GM20000 (cell line): ENCODE measurements around the gene DOHH.

ENCODE experiments used
- DNase-seq: peaks from one replicate; pipeline ENCODE4 v3.0.0; 2012; ENCODE audit warnings: low spot score
- TF ChIP-seq, protein P1 (sequence below): IDR thresholded peaks from 2 replicates; pipeline ENCODE4 v1.5.1; 2012; ENCODE audit warnings: mild to moderate bottlenecking, control low read depth; ENCODE audit errors: extremely low read depth, missing control alignments

The DOHH gene

DNA sequence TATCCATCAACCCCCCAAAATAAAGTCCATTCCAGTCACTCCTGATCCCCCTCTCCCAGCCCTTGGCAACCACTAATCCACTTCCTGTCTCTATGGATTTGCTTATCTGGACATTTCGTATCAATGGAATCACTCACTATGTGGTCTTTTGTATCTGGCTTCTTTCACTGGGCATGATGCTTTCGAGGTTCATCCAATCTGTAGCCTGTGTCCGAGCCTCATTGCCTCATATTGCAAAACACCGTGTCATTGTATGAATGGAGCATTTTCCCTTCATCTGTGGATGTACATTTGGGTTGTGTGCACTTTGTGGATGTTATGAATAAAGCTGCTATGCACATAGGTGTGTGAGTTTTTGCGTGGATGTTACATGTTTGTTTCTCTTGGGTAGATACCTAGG lies 4.3 kb upstream of the DOHH start:
- DNase-seq = no peak
- TF ChIP-seq, protein P1, sequence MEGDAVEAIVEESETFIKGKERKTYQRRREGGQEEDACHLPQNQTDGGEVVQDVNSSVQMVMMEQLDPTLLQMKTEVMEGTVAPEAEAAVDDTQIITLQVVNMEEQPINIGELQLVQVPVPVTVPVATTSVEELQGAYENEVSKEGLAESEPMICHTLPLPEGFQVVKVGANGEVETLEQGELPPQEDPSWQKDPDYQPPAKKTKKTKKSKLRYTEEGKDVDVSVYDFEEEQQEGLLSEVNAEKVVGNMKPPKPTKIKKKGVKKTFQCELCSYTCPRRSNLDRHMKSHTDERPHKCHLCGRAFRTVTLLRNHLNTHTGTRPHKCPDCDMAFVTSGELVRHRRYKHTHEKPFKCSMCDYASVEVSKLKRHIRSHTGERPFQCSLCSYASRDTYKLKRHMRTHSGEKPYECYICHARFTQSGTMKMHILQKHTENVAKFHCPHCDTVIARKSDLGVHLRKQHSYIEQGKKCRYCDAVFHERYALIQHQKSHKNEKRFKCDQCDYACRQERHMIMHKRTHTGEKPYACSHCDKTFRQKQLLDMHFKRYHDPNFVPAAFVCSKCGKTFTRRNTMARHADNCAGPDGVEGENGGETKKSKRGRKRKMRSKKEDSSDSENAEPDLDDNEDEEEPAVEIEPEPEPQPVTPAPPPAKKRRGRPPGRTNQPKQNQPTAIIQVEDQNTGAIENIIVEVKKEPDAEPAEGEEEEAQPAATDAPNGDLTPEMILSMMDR = no peak

DNA sequence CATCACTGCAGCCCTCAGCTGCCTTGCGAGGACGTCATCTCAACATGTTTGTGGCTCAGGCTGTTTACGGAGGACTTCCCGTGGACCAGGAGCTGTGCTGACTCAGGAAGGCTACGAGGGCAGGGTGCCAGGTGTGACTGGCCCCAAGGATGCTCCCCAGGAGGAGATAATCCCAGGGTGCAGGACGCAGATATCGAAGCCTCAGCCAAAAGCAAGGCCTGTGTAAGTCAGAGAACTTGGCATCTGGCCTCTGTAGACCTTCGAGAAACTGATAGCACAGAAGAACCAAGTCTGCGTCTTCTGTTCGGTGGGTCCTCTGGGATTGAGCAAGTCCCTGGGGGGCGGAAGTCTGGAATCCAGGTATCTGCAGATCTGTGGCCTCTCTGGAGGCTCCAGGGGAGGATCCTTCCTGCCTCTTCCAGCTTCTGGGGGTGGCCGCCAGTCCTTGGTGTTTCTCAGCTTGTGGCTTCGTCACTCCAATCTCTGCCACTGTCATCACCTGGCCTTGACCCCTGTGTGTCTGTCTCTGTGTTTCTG lies 2.6 kb upstream of the DOHH start:
- no peak for DNase-seq
- TF ChIP-seq, protein P1 = no peak

DNA sequence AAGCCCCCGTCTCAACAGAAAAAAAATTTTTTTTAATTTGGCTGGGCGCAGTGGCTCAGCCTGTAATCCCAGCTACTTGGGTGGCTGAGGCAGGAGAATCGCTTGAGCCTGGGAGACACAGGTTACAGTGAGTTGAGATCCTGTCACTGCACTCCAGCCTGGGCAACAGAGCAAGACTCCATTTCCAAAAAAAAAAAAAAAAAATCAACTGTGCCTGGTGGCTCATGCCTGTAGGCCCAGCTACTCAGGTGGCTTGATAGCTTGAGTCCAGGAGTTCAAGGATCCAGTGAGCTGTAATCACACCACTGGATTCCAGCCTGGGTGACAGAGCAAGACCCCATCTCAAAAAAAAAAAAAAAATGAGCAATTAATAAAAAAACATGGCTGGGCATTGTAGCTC lies 1.3 kb upstream of the DOHH start:
- no peak for DNase-seq
- TF ChIP-seq, protein P1 = no peak

DNA sequence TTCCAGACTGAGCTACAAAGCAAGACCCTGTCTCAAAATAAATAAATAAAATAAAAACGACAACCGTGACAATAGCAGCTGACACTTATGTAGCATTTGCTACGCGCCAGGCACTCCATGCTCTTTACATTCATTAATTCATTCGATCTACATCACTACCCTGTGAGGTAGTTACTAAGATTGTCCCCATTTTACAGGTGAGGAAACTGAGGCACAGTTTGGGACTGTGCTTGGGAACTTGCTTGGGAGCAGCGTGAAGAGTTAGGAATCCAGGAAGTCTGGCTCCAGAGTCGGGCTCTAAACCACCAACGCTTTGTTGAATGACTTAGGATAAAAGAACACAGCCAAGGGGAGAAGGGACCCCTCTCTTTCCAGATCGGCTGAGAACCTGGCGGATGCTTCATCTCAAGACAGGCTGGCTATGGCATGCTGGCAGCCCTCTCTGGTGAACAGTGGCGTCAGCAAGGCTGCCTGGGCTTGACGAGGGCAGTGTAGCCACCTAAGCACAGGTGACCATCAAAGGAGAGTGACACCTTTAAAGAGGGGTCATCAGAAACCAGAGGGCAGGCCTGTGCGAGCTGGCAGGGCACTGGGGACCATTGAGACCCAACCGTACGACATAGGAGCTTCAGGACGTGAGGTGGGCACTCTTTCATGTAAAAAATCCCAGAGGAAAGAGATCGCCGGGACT lies 591 bp downstream of the DOHH start:
- TF ChIP-seq, protein P1 = no peak
- no peak for DNase-seq

DNA sequence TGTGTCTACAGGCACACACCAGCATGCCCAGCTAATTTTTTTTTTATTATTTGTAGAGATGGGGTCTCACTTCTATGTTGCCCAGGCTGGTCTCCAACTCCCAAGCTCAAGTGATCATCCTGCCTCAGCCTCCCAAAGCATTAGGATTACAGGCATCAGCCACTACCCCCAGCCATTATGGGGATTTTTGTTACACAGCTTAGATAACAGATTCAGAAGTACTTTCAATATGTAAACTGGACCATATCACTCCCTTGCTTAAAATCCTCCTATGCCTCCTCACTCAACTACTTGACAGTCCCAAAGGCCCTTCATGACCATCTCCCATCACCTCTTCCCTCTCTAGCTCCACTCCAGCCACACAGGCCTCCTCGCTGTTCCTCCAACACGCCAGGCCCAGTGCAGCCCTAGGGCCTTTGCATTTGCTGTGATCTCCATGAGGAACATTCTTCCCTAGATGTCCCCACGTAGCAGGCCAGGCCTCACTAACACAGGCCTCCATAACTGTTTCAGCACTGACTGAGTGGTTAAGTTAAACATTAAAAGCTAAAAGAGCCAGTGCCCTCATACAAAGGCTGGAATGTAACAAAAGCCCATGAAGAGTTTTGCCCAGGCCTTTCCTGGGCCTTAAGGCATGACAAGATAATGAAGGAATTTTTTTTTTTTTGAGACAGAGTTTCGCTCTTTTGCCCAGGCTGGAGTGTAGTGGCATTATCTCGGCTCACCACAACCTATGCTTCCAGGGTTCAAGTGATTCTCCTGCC lies 2.5 kb downstream of the DOHH start:
- no peak for DNase-seq
- TF ChIP-seq, protein P1 = no peak

DNA sequence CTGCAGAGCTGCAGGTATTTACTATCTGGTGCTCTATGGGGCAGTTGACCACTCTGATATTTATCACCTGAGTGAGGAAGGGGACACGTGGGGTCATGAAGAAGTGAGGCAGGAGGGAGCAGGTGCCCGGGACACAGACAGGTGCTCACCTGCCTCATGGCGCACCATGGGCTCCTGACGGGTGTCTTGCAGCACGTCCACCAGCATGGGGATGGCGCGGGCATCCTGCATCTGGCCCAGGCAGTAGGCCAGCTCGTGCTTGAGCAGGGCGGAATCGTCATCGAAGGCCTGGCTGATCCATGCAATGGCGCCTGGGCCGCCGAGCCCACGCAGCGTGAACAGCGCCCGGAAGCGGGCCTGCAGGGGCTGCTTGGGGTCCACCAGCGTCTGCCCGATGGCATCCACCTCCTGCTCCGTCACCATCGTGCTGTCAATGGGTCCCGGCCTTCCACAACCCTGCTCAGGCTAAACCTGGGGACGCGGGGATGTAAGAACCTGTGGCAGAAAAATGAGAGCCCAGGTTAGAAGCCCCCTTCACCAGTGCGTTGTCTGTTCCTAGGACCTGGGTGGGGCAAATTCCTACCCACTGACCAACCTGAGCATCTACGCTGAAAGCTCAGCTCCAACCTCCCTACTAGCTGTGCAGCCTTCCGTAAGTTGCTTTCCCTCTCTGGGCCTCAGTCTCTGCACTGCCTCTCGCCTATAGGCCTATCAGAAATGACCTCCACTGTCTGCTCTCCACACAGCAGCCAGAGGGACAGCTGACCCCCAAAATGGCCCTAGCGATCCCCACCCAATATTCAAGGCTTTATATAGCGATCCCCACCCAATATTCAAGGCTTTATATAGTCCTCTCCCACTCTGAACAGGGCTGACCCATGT lies 3.8 kb downstream of the DOHH start:
- DNase-seq = no peak
- TF ChIP-seq, protein P1 = no peak
